ENCODE measurements around the gene OTUB1.

Gene OTUB1

GRCh38 chr11:64025205-64025604 is 39.0 kb downstream of the OTUB1 start:
- no peak for DNase-seq (ENCODE audit: low spot score)

- no peak for DNase-seq (ENCODE audit: low spot score)
Measured at GRCh38 chr11:64026575-64027205, 40.5 kb downstream of the OTUB1 start.

- DNase-seq (ENCODE audit: low spot score) = no peak
Measured at GRCh38 chr11:64027651-64028397, 41.6 kb downstream of the OTUB1 start.

- DNase-seq (ENCODE audit: low spot score) = no peak
Measured at GRCh38 chr11:64028398-64029115, 42.3 kb downstream of the OTUB1 start.

GRCh38 chr11:64029773-64030172 is 43.5 kb downstream of the OTUB1 start:
- no peak for DNase-seq (ENCODE audit: low spot score)

GRCh38 chr11:64031001-64031400 is 44.8 kb downstream of the OTUB1 start:
- DNase-seq (ENCODE audit: low spot score) = no peak

GRCh38 chr11:64032050-64032449 is 45.8 kb downstream of the OTUB1 start:
- no peak for DNase-seq (ENCODE audit: low spot score)

GRCh38 chr11:64034411-64034811 is 48.2 kb downstream of the OTUB1 start:
- no peak for DNase-seq (ENCODE audit: low spot score)

GRCh38 chr11:64035081-64035524 is 48.9 kb downstream of the OTUB1 start:
- no peak for DNase-seq (ENCODE audit: low spot score)

GRCh38 chr11:64035576-64035975 is 49.3 kb downstream of the OTUB1 start, which contains the start of gene FLRT1:
Gene FLRT1 (plus strand): TSS chr11:64035931. CDS start chr11:64116268, 80,337 bp downstream.
- DNase-seq (ENCODE audit: low spot score) = no peak

GRCh38 chr11:64036087-64037026 is 50.1 kb downstream of the OTUB1 start:
- no peak for DNase-seq (ENCODE audit: low spot score)

GRCh38 chr11:64037027-64037634 is 50.9 kb downstream of the OTUB1 start:
- DNase-seq (ENCODE audit: low spot score) = no peak

GRCh38 chr11:64038500-64038899 is 52.3 kb downstream of the OTUB1 start:
- no peak for DNase-seq (ENCODE audit: low spot score)

- DNase-seq (ENCODE audit: low spot score) = no peak
Measured at GRCh38 chr11:64039012-64039665, 52.9 kb downstream of the OTUB1 start.

GRCh38 chr11:64040684-64041322 is 54.6 kb downstream of the OTUB1 start:
- DNase-seq (ENCODE audit: low spot score) = no peak

GRCh38 chr11:64041846-64042245 is 55.6 kb downstream of the OTUB1 start:
- no peak for DNase-seq (ENCODE audit: low spot score)

- DNase-seq (ENCODE audit: low spot score) = no peak
Measured at GRCh38 chr11:64042301-64042700, 56.1 kb downstream of the OTUB1 start.

- no peak for DNase-seq (ENCODE audit: low spot score)
Measured at GRCh38 chr11:64043545-64043944, 57.3 kb downstream of the OTUB1 start.

- no peak for DNase-seq (ENCODE audit: low spot score)
Measured at GRCh38 chr11:64044730-64045393, 58.6 kb downstream of the OTUB1 start.

- no peak for DNase-seq (ENCODE audit: low spot score)
Measured at GRCh38 chr11:64045700-64046099, 59.5 kb downstream of the OTUB1 start.

Data from CD4-positive, alpha-beta T cell treated with Interleukin-6 at 100 ng/mL for 8 hours (primary cell).